HG03460 (cell line): ENCODE results near the gene SLAMF9.

Experiments used
- ATAC-seq: cut with Tn5 transposase; IDR thresholded peaks from one replicate; pipeline ENCODE4 v1.9.1; 2021; ENCODE audit not compliant: unreplicated experiment

SLAMF9 gene

DNA sequence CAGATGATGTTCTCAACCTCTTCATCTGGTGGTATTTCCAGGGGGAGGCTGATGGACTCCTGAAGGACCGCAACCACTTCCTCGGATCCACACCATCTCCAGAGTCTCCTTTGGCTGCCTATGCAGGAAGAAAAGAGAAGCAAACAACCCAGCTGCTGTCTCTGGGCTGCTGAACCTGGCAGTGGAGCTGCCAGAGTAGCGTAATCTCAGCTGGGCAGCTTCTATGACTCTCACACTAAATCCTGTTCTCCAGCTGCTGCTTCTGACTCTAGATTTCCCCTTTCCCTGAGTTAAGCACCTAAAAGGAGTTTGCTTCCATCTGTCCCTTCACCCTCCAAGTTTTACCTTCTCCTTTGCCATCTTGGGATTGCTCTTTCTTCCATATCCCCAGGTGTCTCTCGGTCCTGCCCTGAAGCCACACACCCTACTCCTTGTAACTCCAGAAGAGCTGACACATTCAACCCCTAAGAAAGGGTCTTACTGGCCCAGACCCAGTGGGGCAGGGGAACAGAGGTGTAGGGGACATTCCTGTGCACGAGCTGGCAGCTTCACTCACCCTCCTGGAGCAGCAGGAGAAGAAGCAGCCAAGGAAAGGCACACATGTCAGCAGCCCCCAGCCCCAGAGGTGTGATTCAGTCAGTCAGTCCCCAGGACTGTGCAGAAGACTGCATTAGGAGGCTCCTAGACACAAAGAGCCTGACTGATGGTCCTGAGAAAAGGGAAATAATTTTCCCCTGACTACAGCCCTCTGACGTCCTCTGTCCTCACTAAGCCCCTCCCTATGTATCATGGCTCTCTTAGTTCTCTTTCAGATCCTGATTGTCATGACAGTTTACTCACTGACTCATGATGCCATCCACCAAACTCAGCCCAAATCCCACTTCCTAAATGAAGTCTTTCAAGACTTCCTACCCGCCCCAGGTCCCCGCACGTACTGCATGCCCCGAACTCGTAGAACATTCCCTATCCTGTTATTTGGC, at the start of gene SLAMF9:
Gene SLAMF9 (minus strand): TSS at position 702 of the 980 bp plus-strand sequence. CDS start 100 bp downstream, at position 602.
- no peak for ATAC-seq

DNA sequence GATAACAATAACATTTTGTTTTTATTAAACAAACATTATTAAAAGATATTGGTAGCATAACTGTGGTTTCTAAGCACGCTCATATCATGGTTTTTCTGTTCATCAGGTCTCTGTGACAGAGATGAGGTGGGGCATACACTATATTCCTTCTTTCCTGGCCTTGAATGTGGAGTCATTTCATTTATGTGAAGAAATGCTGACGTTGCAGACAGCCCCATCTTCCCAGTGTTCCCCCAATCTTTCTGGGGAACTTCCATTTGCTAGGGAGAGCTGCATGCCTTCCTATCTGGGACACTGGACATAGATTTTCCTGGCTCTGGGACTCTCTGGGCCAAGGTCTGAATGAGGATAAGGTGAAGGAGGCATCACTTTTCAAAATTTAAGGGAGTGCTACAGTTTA, 47.4 kb upstream of the SLAMF9 start:
- ATAC-seq, result no peak

DNA sequence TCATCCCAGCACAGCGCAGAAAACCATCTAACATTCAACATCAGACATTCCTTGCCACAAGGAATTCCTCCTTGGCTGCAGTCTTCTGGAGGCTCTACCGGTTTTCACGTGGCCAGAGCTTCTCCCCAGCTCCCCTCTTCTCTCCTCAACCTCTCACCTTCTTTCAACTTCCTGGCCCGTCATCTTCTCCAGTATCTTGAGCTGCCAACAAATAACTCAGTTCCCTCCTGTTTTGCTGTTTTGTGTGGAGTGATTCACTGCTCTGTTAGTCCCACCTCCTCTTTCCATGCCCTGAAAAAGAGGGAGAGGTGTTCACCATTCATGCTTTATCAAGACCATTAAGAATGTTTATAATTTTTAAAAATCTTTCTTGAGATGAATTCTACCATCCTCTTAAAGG, 45.2 kb upstream of the SLAMF9 start:
- no peak for ATAC-seq

DNA sequence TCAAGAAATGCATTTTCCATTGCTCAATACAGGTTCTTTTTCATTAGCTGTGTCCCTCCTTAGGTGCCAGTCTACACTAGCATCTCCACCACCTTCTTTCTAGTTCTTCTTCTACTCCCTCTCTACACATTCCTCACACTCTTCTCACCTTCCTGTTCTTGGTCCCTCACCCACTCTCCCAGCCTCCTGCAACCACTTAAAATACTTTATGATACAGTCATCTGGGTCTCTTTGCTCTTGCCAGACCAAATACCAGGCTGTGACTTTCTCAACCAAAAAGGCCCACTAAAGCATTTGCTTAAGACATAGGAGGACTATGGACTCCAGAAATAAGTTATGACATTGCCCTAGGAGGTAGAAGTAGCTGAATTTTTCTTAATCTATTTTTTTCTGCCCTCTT, 42.6 kb upstream of the SLAMF9 start:
- no peak for ATAC-seq

DNA sequence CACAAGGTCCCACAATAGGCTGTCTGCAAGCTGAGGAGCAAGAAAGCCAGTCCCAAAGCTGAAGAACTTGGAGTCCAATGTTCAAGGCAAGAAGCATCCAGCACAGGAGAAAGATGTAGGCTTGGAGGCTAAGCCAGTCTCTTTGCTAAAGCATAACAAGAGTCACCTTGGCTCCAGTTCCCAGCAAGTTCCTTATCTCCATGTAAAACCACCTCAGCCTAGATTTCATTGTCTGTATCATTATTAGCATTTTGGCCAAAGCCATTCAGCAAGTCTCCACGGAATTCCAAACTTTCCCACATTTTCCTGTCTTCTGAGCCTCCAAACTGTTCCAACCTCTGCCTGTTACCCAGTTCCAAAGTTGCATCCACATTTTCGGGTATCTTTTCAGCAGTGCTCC, 40.9 kb upstream of the SLAMF9 start:
- no peak for ATAC-seq

DNA sequence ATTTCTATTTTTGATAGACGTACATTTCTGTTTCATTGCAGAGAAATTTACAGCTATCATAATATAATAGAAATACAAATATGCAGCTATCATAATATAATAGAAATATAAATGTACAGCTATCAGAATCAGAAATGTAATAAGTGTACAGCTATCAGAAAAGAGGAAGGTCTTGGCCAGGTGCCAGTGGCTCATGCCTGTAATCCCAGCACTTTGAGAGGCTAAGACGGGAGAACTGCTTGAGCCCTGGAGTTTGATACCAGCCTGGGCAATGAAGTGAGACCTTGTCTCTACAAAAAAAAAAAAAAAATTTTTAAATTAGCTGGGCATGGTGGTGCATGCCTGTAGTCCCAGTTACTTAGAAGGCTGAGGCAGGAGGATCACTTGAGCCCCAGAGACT, 39.9 kb upstream of the SLAMF9 start:
- ATAC-seq, result no peak

DNA sequence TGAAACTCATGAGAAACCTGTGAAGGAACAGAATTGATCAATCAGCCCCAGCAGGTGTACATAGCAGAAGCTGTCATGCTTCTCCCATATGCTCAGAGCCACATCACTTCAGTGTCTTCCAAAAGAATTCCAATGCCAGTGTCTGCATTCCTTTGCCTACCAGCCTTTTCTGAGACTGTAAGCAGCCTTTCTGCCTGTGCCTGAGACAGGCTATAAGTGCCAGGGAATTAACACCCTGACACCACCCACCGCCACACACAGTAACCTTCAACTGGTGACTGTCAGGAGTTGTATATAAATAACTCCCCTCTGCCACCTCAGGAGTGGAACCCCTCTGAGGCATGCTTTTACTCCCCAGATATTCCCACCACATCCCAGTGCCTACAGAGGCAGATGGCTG, 38.1 kb upstream of the SLAMF9 start:
- ATAC-seq, result no peak

DNA sequence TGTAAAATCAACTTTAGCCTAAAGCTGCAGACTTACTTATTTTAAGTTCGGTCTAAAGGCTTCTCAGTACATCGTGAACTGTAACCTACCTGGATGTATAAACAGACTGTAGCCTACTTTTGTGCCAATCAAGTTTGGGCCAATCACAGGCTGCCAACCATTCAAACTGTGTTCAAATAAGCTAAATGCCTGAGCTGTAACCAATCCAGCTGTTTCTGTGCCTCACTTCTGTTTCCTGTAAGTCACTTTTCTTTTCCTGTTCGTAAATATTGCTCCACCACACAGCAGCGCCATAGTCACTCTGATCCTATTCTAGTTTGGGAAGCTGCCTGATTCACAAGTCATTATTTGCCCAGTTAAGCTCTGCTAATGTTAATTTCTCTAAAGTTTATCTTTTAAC, 37.5 kb upstream of the SLAMF9 start:
- ATAC-seq, result no peak

DNA sequence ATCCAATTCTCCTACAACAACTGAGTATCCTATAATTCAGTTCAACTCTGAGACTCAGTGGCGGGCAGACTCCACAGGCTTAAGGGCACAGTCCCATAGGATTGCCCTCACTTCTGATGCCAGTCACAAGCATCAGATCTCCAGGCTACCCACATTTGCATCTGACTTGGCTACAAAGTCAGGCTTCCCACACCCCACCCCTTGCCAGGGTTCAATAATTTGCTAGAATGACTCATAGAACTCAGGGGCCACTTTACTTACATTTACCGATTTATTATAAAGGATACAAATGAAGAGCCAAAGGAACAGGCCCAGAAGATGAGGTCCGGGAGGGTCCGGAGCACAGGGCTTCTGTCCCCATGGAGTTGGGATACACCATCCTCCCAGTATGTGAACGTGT, 36.0 kb upstream of the SLAMF9 start:
- no peak for ATAC-seq

DNA sequence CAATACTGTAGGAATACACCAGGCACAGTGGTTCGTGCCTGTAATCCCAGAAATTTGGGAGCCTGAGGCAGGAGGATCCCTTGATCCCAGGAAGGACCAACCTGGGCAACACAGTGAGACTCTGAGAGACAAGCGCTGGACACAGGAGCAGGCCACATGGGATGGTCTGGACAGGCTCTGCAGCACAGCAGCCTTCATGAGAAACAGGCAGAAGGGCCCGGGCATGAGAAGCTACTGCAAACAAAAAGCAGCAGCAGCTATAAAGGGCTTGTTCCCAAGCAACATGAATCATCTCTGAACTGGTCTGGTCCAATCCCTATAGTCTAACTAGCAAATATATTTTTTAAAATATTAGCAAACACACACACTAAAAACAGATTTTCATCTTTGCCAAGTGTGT, 35.5 kb upstream of the SLAMF9 start:
- no peak for ATAC-seq

DNA sequence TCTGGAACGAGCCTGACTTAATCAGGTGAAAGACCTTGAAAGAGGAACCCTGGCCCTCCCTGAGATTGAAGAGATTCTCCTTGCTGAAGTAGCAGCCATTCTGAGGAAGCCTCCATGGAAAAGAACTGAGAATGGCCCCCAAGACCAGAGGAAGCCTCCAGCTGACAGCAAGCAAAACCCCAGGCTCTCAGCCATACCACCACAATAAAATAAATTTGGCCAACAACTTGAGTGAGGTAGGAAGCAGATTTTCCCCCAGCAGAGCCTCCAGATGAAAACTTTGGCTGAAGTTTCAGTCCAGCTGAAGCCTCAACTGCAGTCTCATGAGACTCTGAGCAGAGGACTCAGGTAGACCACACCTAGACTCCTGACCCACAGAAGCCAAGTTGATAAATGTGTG, 34.0 kb upstream of the SLAMF9 start:
- ATAC-seq, result no peak

DNA sequence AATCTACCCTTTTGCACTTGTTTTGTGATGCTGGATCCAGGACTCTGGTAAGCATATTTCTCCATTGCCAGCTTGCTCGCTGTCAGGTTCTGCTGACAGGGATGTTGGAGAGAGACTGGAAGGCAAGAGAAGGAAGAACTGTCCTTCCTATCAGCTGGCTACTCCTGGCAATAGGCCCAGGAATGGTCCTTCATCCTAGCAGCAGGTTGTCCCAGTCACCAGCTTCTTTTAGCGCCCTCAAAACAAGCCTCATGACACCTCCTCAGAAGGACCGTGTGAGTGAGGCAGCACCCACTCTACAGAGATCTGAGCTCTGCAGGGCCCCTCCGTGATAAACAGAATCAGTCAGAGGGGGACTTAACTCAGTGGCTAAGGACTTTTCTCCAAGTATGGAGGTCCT, 33.1 kb upstream of the SLAMF9 start:
- no peak for ATAC-seq

DNA sequence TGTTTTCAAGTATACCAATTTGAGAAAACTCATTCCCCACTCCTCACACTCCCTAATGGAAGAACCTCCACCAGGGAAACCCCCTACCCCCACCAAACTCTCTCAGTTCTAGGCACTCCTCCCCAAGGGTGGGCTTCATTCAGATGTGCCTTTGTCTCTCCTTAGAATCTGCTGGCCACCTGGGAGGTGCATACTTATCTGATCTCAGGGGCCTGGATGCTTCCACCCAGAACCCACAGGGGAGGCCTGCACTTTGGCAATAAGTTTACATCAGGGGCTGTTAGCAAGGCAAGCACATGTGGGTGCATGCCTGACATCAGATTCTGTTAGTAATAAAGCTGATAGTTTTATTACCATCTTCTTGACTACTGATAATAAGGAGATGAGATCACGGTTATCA, 32.5 kb upstream of the SLAMF9 start:
- ATAC-seq, result no peak

DNA sequence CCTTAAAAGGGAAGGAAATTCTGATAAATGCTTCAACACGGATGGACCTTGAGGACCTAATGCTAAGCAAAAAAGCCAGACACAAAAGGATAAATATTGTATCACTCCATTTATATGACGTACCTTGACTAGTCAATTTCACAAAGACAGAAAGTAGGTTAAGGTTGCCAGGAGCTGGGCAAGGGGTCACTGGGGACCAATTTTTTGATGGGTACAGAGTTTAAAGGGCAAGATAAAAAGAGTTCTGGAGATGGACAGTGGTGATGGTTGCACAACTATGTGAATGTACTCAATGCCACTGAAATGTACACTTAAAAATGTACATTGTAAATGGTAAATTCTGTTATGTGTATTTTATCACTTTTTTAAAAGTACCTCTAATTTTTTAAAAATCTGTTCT, 32.1 kb upstream of the SLAMF9 start:
- ATAC-seq, result no peak

DNA sequence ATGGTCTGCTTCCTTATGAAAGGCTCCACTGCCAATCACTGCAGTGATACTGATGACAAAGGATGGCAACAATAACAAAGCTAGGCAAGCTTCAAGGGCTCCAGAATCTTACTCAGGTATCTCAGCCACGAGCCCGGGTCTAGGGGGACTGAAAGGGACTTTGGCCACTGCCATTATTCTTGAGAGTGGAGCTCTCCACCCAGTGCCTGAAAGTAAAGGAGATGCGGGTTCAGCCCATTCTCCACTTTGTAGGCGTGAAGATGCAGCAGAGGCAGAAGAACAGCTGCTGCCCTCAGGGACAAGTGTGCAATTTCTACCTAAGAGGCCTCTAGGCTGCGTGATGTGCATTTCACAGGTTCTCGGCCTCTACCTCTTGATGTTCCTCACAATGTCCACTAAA, 31.4 kb upstream of the SLAMF9 start:
- no peak for ATAC-seq

DNA sequence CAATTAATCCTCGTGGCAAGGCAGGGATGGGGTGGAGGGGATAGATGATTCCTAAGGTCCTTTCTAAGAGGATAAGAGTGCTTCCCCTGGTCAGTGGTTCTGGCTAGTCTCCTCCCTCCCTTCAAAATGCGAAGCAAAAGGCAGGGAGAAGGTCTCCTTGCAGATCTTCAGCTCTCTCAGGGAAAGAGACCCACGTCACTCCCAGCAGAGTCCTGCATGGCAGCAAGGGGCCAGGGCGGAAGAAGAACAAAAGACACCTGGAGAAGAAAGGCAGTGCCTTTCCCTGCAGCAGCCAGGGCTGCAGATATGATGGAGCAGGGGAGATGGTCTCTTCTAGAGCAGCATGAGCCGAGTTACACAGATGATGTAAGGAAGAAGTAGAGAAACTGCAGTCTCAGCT, 29.6 kb upstream of the SLAMF9 start:
- ATAC-seq, result no peak

DNA sequence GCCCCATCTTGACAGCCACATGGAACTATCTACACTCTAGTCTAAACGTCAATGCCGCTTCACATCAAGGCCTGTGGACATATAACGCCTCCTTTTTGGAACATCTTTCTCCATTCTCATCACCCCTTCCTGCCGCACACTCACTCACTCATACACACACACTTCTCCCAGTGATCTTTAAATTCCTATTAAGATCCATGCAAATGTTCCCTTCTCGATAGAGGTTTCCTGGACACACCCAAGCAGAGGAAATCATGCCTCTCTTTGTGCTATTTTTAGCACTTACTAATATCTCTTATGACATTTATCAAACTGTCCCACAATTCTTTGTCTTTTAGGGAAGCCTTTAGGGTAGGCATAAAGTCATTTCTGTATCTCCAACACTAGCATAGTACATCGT, 28.2 kb upstream of the SLAMF9 start:
- ATAC-seq, result no peak

DNA sequence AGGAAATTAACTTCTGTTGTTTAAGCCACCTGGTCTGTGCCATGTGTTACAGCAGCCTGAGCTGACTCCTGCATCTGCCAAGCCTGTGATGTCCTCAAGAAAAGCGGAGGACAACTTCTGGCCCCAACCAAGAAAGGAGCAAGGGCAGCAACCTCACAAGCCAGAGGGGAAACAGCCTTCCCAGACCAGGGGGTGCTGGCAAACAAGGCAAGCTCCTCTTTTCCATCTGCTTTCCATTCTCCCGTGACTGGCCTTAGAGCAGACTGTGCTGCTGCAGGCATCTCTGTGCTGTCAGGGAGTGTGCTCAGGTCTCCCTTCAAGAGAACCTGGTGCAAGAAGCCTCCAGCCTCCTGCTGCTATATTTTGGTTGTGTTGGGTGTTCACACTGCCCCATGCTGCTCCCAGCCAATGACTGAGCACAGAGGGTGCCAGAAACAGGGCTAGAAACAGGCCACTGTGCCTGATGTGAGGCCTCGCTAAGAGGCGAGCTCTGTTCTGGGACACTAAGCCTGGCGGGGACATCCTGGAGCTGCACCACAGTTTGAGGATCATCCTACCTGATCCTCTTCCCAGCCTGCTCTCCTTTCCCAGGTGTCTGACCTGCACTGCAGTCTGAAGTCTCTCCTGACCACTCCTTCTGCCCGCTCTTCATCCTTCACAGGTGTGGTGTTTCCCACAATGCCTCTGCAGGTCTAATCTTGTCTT, 27.5 kb upstream of the SLAMF9 start:
- ATAC-seq, result no peak

DNA sequence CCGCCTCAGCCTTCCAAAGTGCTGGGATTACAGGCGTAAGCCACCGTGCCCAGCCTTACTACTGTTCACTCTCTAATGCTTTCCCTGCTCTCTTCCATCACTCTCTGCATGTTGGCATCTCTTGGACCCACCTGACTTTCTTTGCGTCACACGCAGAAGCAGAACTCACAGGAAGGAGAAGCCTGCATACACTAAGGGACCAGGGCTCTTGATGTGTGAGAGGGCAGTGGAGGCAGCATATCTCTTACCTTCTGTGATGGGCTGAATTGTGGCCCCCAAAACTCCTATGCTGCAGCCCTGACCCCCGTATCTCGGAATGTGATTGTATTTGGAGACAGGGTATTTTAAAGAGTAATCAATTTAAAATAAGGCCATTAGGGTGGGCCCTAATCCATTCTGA, 26.7 kb upstream of the SLAMF9 start:
- no peak for ATAC-seq

DNA sequence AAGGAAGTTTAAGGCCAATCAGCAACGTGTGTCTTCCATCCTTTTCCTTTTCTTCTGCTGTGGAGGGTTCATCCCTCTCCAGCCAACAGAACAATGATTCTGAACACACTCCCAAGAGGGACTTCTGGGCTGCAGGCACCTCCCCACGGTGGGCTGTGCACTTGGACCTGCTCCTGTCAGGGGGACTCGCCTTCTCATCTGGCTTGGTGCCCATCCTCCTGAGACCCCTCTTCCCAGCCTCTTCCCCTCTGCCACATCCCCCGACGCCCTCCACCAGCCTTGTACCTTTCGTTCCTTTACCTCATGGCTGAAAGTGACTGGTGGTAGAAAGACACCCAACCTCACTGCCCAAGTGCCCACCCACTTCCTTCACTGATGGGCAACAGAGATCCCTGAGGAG, 26.0 kb upstream of the SLAMF9 start:
- ATAC-seq, result no peak

DNA sequence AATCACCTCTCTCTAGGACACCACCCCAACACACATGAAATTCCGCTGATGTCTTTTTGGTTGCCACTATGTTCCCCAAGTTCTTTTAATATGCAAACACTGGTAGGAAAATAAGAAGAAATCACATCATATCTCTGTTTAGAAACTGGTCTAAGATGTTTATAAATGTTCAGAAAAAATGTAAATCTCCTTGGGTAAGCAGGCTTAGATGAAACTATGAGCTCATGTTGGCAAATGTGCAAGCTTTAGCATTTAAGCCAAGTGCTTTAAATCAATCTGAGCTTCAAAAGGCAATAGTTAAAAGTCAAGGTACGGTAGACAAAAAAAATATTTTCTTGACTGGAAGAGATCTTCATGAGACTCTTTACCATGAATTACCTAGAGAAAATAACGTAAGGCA, 25.2 kb upstream of the SLAMF9 start:
- no peak for ATAC-seq

DNA sequence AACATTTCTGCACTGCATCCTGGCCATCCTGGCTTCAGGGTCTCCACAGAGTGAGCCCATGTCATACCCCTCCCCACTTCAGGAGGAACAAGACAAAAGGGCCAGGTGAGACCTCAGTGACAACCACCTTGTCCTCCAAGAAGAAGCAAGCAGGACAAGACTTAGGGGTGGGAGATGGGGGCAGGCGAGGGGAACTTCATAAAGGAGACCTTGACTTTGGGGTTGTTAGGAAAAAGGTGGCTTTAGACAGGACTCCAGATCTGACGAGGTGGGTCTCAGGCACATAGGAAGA, 24.0 kb upstream of the SLAMF9 start:
- no peak for ATAC-seq
